ENCODE data around the gene EIF2AK2. TPM values are rescaled to one million over a fixed set of nuclear protein-coding genes. Genes with fewer than 3 reads are reported as not detected.
A peak's percentile ranks its signal among the peaks of the same experiment; 100 is the strongest.

EIF2AK2 gene
- total RNA-seq, 1 donor from 2014 or later: 34.7 TPM

GRCh38 chr2:37090019-37090477 is 66.7 kb downstream of the EIF2AK2 start:
- Mint-ChIP-seq H3K4me3 (ENCODE audit: low read depth) (no peak overlapping the region), H3K27ac (no peak overlapping the region), H3K9me3 (ENCODE audit: low read depth) (no peaks in the 10 kb centered on the region), H3K4me1 (ENCODE audit: low read depth) (no peaks in the 10 kb centered on the region), H3K36me3 (ENCODE audit: insufficient read depth) (peaks cover 6% of the 10 kb centered on the region), H3K27me3 (no peaks in the 10 kb centered on the region)
- DNase-seq (ENCODE audit: low spot score, unreplicated experiment): no peak
- no peak for TF ChIP-seq CTCF (IDR thresholded peaks at IDR 0.05; ENCODE audit: unreplicated experiment)

GRCh38 chr2:37085731-37086147 is 71.0 kb downstream of the EIF2AK2 start:
- Mint-ChIP-seq H3K4me3 (ENCODE audit: low read depth) (no peak overlapping the region), H3K27me3 (no peaks in the 10 kb centered on the region), H3K27ac (no peak overlapping the region), H3K36me3 (ENCODE audit: insufficient read depth) (peaks cover 4% of the 10 kb centered on the region), H3K4me1 (ENCODE audit: low read depth) (peaks cover 1% of the 10 kb centered on the region), H3K9me3 (ENCODE audit: low read depth) (no peaks in the 10 kb centered on the region)
- TF ChIP-seq CTCF (IDR thresholded peaks at IDR 0.05; ENCODE audit: unreplicated experiment): no peak
- no peak for DNase-seq (ENCODE audit: low spot score, unreplicated experiment)

GRCh38 chr2:37084797-37085196 is 72.0 kb downstream of the EIF2AK2 start:
- H3K27ac Mint-ChIP-seq: no peak overlapping the region
- H3K4me3 Mint-ChIP-seq (ENCODE audit: low read depth): no peak overlapping the region
- no peak for TF ChIP-seq CTCF (IDR thresholded peaks at IDR 0.05; ENCODE audit: unreplicated experiment)
- peaks cover 1% of the 10 kb centered on the region for H3K4me1 Mint-ChIP-seq (ENCODE audit: low read depth)
- no peaks in the 10 kb centered on the region for H3K27me3 Mint-ChIP-seq
- no peak for DNase-seq (ENCODE audit: low spot score, unreplicated experiment)
- H3K9me3 Mint-ChIP-seq (ENCODE audit: low read depth): no peaks in the 10 kb centered on the region
- H3K36me3 Mint-ChIP-seq (ENCODE audit: insufficient read depth): peaks cover 6% of the 10 kb centered on the region

- Mint-ChIP-seq H3K27ac (no peak within 1 kb of the TSS), H3K9me3 (ENCODE audit: low read depth) (no peaks in the 10 kb centered on the region), H3K27me3 (no peaks in the 10 kb centered on the region), H3K4me3 (ENCODE audit: low read depth) (no peak within 1 kb of the TSS), H3K4me1 (ENCODE audit: low read depth) (peaks cover 1% of the 10 kb centered on the region), H3K36me3 (ENCODE audit: insufficient read depth) (peaks cover 4% of the 10 kb centered on the region)
- DNase-seq (ENCODE audit: low spot score, unreplicated experiment): peak; percentile 94
- no peak for TF ChIP-seq CTCF (IDR thresholded peaks at IDR 0.05; ENCODE audit: unreplicated experiment)
These were observed 72.6 kb downstream of the EIF2AK2 start, which contains the start of the genes GPATCH11 and HEATR5B for GRCh38 chr2:37083873-37084794. Gene GPATCH11 (plus strand): TSS chr2:37084518. CDS start chr2:37088382, 3,864 bp downstream. Gene HEATR5B (minus strand): TSS chr2:37084372. CDS start chr2:37083414, 958 bp downstream.

- Mint-ChIP-seq H3K4me1 (ENCODE audit: low read depth) (peaks cover 1% of the 10 kb centered on the region), H3K4me3 (ENCODE audit: low read depth) (no peak overlapping the region), H3K27me3 (no peaks in the 10 kb centered on the region), H3K9me3 (ENCODE audit: low read depth) (no peaks in the 10 kb centered on the region), H3K36me3 (ENCODE audit: insufficient read depth) (peaks cover 12% of the 10 kb centered on the region), H3K27ac (no peak overlapping the region)
- no peak for TF ChIP-seq CTCF (IDR thresholded peaks at IDR 0.05; ENCODE audit: unreplicated experiment)
- no peak for DNase-seq (ENCODE audit: low spot score, unreplicated experiment)
These were observed 76.1 kb downstream of the EIF2AK2 start for GRCh38 chr2:37080689-37081088.
